Activated T-helper 9 cell treated with anti-CD3 and anti-CD28 coated beads, Interleukin-2, amount 50 U/mL, for 16 hours (primary cell): ENCODE results near the gene ZNF579.
A peak's percentile ranks its signal among the peaks of the same experiment; 100 is the strongest.
"Not testable (repeated sequence)": the region's sequence is repeated elsewhere in the genome, so short reads cannot be mapped to it uniquely, and the experiment has no call there.

Experiments used
- DNase-seq: peaks from one replicate; pipeline ENCODE4 v3.0.0-alpha.2; 2020; ENCODE audit warnings: low read depth

ZNF579 gene

GRCh38 chr19:55593096-55593772, 12.6 kb upstream of the ZNF579 start:
- no peak for DNase-seq

DNA sequence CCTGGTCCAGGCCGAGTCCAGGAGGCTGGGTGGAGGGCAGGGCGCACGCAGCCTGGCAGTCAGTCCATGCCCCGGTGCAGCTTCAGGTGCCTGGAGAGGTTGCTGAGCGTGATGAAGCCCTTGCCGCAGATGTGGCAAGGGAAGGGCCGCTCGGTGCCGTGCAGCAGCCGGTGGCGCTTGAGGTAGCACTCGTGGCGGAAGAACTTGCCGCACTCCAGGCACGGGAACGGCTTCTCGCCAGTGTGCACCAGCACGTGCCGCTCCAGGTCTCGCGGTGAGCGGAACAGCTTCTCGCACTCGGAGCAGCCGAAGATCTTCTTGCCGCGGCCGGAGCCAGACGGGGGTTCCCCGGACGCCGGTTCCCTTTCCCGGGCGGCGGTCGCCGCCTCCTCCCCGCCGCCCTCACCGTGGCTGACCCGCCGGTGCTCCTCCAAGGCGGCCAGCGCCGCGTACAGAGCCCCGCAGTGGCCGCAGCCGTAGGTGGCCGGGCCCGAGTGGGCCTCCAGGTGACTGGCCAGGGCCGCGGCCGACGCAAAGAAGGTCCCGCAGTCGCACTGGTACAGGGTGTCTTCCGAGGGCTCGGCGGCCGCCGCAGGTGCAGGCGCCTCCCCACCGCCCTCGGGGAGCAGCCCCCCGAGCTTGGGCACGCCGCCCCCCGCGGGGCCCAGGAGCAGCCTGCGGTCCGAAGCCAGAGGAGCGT, 11.9 kb upstream of the ZNF579 start:
- no peak for DNase-seq

DNA sequence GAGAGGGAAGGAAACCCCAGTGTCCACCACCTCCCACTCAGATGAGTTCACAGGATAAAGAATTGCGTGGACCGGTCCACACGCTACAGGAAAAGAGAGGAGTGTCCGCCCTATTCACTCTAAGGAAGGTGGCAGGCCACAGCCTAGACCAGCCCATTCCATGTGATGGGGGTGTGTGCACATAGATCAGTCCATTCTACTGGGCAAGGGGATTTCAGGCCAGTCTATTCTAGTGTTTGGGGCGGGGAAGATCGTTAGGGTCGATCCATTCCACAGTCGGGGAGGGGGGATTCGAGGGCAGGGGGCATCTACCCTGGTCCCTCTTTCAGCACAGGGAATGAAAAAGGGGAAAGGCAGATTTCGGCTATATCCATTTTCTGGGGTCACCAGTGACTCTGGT, 10.9 kb upstream of the ZNF579 start:
- DNase-seq, result no peak

DNA sequence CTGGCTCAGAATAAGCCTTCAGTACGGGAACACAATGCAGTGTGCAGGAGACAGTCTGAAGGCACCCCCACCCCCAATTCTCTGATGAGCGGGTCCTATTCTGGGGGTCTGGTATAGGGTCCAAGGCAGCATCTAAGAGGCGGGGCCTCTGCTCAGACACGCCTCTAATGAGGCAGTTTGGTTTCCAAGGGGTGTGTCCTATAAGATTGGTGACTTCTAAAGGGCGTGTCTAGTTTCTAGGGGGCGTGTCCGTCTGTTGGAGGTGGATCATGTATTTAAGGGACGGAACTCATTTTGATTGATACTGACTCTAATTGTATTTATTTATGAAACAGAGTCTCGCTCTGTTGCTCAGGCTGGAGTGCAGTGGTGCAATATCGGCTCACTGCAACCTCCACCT, 10.0 kb upstream of the ZNF579 start:
- no peak for DNase-seq

GRCh38 chr19:55590109-55590508, 9.5 kb upstream of the ZNF579 start:
- no peak for DNase-seq

GRCh38 chr19:55588738-55589137, 8.1 kb upstream of the ZNF579 start:
- no peak for DNase-seq

DNA sequence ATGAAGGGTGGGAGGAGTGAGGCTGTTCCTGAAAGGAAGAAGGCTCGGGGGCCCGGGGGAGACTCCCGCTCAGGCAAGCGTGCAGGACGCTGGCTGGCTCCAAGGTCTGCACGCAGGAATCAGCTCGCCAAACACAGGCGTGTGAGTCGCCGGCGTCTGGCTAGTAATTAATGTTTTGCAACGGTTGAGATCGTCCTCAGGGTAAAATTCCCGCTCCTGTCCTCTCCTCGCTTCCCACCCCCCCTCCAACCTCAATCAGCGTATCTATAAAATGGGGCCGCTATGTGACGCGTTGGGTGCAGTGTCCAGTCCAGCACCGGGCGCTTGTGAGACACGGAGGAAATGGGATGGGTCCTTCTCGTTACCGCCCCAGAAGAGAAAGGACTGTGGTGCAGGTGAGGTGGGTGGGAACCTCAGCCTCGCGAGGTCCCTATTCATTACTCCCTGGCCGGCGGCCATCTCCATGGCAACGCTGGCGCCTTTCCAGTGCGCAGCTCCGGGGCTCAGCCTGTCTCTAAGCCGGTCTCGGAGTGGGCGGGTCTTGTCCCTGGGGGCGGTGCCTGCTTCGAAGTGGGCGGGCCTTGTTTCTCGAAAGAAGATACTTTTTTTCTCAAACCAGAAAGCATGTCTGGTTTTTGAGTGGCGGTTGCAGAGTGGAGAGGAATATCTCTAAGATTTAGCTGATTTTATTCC, 6.5 kb upstream of the ZNF579 start:
- peak; percentile 87 for DNase-seq

- peak; percentile 32 for DNase-seq
Measured at GRCh38 chr19:55585658-55586339, 5.2 kb upstream of the ZNF579 start.

DNA sequence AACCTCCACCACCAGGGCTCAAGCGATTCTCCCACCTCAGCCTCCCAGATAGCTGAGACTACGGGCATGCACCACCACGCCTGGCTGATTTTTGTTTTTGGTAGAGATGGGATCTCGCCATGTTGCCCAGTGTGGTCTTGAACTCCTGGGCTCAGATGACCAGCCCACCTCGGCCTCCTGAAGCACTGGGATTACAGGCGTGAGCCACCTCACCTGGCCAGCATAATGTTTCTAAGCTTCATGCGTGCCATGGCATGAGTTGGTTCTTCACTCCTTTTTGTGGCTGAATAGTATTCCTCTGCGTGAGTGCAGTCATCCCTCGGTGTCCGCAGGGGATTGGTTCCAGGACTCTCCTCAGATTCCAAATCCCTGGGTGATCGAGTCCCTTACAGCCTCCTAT, 4.2 kb upstream of the ZNF579 start:
- no peak for DNase-seq

DNA sequence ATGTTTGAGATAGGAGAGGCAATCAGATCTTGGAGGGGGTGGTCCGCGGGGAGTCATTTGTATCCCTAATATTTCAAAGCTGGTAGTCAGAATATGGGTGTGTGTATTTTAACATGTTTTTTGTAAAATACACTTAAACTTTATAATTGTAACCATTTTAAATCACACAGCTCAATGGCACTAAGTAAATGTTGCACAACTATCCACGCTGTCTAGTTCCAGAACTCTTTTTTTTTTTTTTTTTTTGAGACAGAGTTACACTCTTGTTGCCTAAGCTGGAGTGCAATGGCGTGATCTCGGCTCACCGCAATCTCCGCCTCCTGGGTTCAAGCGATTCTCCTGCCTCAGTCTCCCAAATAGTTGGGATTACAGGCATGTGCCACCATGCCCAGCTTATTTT, 3.2 kb upstream of the ZNF579 start:
- DNase-seq, result not testable (repeated sequence)

DNA sequence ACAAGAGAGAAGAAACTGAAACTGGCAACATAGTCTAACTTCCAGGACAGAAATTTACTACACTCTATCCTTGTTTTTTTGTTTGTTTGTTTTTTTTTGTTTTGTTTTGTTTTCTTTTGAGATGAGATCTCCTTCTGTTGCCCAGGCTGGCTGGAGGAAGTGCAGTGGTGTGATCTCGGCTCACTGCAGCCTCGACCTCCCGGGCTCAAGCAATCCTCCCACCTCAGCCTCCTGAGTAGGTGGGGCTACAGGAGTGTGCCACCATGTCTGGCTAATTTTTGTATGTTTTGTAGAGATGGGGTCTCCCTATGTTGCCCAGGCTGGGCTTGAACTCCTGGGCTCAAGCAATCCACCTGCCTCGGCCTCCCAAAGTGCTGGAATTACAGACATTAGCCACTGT, 1.6 kb upstream of the ZNF579 start:
- DNase-seq, result not testable (repeated sequence)

GRCh38 chr19:55581823-55582223, 1.2 kb upstream of the ZNF579 start:
- DNase-seq, result no peak

DNA sequence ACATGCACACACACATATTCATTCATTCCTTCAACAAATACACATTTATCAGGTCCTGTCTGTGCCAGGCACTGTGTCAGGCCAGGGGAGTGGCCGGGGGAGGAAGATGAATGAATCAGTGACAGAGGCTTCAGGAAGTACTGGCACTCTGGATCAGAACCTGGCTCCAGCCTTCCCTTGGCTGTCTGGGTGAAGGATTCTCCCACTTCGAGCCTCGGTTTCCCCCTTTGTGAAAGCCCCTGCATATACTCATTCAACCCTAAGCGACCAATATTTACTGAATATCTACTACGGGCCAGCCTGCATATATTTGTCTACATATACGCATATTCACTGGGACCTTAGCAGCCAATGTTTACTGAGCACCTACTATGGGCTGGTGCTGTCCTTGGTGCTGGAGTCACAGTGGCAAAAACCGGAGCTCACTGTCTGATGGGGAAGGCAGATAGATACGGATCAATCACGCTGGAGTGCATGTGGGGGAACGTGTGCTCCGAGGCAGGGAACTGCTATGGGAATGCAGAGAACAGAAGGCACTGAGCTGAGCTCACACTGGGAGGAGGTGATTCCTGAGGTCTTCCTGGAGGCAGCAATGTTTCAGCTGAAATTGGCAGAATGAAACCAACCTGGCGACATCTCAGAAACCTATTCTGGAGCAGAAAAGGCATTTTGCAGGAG, 636 bp upstream of the ZNF579 start:
- no peak for DNase-seq

DNA sequence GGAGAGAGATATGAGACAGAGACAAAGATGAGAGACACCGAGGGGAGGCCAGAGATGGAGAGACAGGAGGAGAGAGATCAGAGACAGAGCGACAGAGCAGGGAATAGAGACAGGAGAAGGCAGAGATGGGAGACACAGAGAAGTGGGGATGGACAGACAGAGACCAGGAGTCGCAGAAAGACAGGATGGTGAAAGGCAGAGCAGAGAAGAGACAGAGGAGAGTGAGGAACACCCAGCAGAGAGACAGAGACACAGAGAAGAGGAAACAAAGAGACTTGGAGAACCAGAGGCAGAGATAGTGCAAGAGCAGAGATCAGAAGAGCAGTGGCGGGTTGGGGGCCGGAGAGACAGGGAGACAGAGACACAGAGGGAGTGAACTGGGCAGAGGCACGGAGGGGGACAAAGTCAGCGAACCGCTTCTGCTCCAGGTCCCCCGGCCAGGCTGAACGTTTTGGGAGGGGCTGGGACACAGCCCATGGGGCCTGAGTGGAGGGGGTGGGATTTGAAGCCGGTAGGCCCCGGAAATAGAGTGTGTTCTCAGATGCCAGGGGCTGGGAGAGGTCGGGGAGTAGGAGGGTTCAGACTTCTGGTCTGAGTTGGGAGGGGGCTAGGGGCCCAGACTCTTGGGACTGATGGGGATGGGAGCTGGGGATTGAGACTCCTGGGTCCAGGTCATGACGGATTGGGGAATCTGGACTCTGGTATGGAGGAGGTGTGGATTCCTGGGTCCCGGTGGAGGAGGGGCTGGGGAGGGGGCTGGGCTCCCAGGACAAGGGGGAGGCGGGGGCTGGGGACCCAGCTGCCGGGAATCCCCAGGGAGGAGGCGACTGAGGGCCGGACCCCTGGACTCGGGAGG, 654 bp downstream of the ZNF579 start:
- DNase-seq, result no peak

GRCh38 chr19:55578761-55579747, 1.6 kb downstream of the ZNF579 start:
- DNase-seq, result no peak

GRCh38 chr19:55578031-55578760, 2.5 kb downstream of the ZNF579 start:
- DNase-seq, result no peak

GRCh38 chr19:55576746-55577145, 3.9 kb downstream of the ZNF579 start:
- DNase-seq, result no peak

GRCh38 chr19:55573929-55574328, 6.7 kb downstream of the ZNF579 start:
- DNase-seq, result not testable (repeated sequence)

- not testable (repeated sequence) for DNase-seq
Measured at GRCh38 chr19:55569477-55569876, 11.2 kb downstream of the ZNF579 start.
